SK-N-SH (cell line): ENCODE measurements around the gene CRIP1. TPM values are rescaled to one million over a fixed set of nuclear protein-coding genes. Genes with fewer than 3 reads are reported as not detected.

Experiments
- CTCF ChIA-PET: fragments of 300-600, 350-600 bp; formaldehyde crosslinking; extraction: SDS; loops from one replicate; lab custom pipeline; 2021; lab: Yijun Ruan, JAX
- POLR2A ChIA-PET: fragments of 350-600 bp; sonication (Branson Sonifier 250); formaldehyde crosslinking; extraction: SDS; loops from one replicate; lab custom pipeline; 2020; ENCODE audit warnings: antibody characterized with exemption, inconsistent platforms; lab: Yijun Ruan, JAX
- DNase-seq: peaks from one replicate; pipeline ENCODE4 v3.0.0; 2012
- H2AFZ ChIP-seq: fragments of 200-600 bp; sonication (generic); 2 replicates; pipeline ENCODE4 v1.8.1; 2016; ENCODE audit warnings: antibody characterized with exemption, mild to moderate bottlenecking, low read depth
- H3F3A ChIP-seq: fragments of 200-600 bp; sonication (generic); replicated peaks from 2 replicates; pipeline ENCODE3; 2016; ENCODE audit warnings: antibody characterized with exemption, mild to moderate bottlenecking; ENCODE audit not compliant: insufficient read depth
- H3K27ac ChIP-seq, 2 experiments: fragments of 200-500 bp in 1 of 2; fragments of 200-600 bp in 1 of 2; sonication (Bioruptor generic) in 1 of 2; sonication (generic), shearing (Covaris generic) in 1 of 2; 2 replicates each; pipeline versions ENCODE4 v1.5.1 to v1.6.1; 2014 to 2016; ENCODE audit warnings: low read depth in 2 of 2, inconsistent platforms in 1 of 2, low read length in 1 of 2, mild to moderate bottlenecking in 1 of 2, mixed read lengths in 1 of 2
- H3K27me3 ChIP-seq: fragments of 200-600 bp; sonication (generic), shearing (Covaris generic); 2 replicates; pipeline ENCODE4 v1.6.1; 2016; ENCODE audit warnings: mixed run types; ENCODE audit not compliant: insufficient read depth
- H3K36me3 ChIP-seq, 2 experiments: fragments of 200-500 bp in 1 of 2; fragments of 200-600 bp in 1 of 2; sonication (Bioruptor generic) in 1 of 2; sonication (generic) in 1 of 2; replicated peaks in 1 of 2; 2 replicates each; pipeline versions ENCODE3 to v1.5.1; 2014 to 2016; ENCODE audit warnings: low read length in 1 of 2, mild to moderate bottlenecking in 1 of 2; ENCODE audit not compliant: insufficient read depth in 2 of 2, control insufficient read depth in 1 of 2
- H3K4me1 ChIP-seq, 2 experiments: fragments of 200-500 bp in 1 of 2; fragments of 200-600 bp in 1 of 2; sonication (Bioruptor generic) in 1 of 2; sonication (generic), shearing (Covaris generic) in 1 of 2; 2 replicates each; pipeline versions ENCODE4 v1.5.1 to v1.6.1; 2014 to 2016; ENCODE audit warnings: low read depth in 1 of 2, low read length in 1 of 2, mixed run types in 1 of 2; ENCODE audit not compliant: insufficient read depth in 2 of 2, control insufficient read depth in 1 of 2
- H3K4me2 ChIP-seq: fragments of 200-600 bp; sonication (generic), shearing (Covaris generic); 2 replicates; pipeline ENCODE4 v1.6.1; 2017; ENCODE audit warnings: mixed run types
- H3K4me3 ChIP-seq, 2 experiments: fragments of 200-500 bp in 1 of 2; fragments of 200-600 bp in 1 of 2; sonication (Bioruptor generic) in 1 of 2; sonication (generic), shearing (Covaris generic) in 1 of 2; 2 replicates each; pipeline versions ENCODE4 v1.5.1 to v1.8.1; 2014 to 2016; ENCODE audit warnings: low read depth in 2 of 2, inconsistent platforms in 1 of 2, low read length in 1 of 2, mild to moderate bottlenecking in 1 of 2, mixed read lengths in 1 of 2, moderate library complexity in 1 of 2
- H3K79me2 ChIP-seq: fragments of 200-600 bp; sonication (generic); 2 replicates; pipeline ENCODE4 v1.8.1; 2017; ENCODE audit warnings: mild to moderate bottlenecking; ENCODE audit not compliant: insufficient read depth
- H3K9ac ChIP-seq: fragments of 200-600 bp; sonication (generic); 2 replicates; pipeline ENCODE4 v1.6.1; 2017; ENCODE audit warnings: mixed run types
- H3K9me2 ChIP-seq: fragments of 200-600 bp; sonication (generic); 2 replicates; pipeline ENCODE4 v1.6.1; 2017; ENCODE audit warnings: mixed run types
- H3K9me3 ChIP-seq: fragments of 200-600 bp; sonication (generic); 2 replicates; pipeline ENCODE4 v1.6.1; 2017; ENCODE audit warnings: mixed run types, mild to moderate bottlenecking, moderate library complexity
- H4K20me1 ChIP-seq: fragments of 200-600 bp; sonication (generic); 2 replicates; pipeline ENCODE4 v1.6.1; 2017; ENCODE audit warnings: mild to moderate bottlenecking, mixed run types; ENCODE audit not compliant: insufficient read depth
- ELF1 ChIP-seq: IDR thresholded peaks from 2 replicates; pipeline ENCODE4 v1.4.0; 2012
- EP300 ChIP-seq, 2 experiments: IDR thresholded peaks; 2 replicates each; pipeline versions ENCODE4 v1.4.0 to v1.6.1; 2012; ENCODE audit warnings: borderline replicate concordance in 1 of 2, low read depth in 1 of 2, low read length in 1 of 2
- GABPA ChIP-seq: IDR thresholded peaks from 2 replicates; pipeline ENCODE4 v1.4.0; 2012; ENCODE audit warnings: low read depth, mild to moderate bottlenecking
- GATA2 ChIP-seq: sonication (generic); formaldehyde crosslinking; IDR thresholded peaks from 2 replicates; pipeline ENCODE4 v1.5.0; 2020; ENCODE audit warnings: mild to moderate bottlenecking, missing genetic modification reagents
- JUND ChIP-seq: IDR thresholded peaks from 2 replicates; pipeline ENCODE4 v1.4.0; 2012
- MEF2A ChIP-seq: IDR thresholded peaks from 2 replicates; pipeline ENCODE4 v1.4.0; 2012; ENCODE audit warnings: low read depth, borderline replicate concordance
- MXI1 ChIP-seq: IDR thresholded peaks from 2 replicates; pipeline ENCODE4 v1.6.1; 2012; ENCODE audit warnings: mild to moderate bottlenecking, low read depth, low read length, improper control_type of control experiment
- NRF1 ChIP-seq: IDR thresholded peaks from 2 replicates; pipeline ENCODE4 v1.6.1; 2012; ENCODE audit warnings: low read depth, mild to moderate bottlenecking, low read length
- RXRA ChIP-seq: IDR thresholded peaks from 2 replicates; pipeline ENCODE4 v1.4.0; 2012; ENCODE audit warnings: low read depth, mild to moderate bottlenecking, borderline replicate concordance
- TCF12 ChIP-seq: IDR thresholded peaks from 2 replicates; pipeline ENCODE4 v1.4.0; 2012
- WGBS: methylation state at CpG from one replicate; pipeline ENCODE4 v1.1.6; 2017; ENCODE audit warnings: low lambda C conversion rate; 5-methylcytosine and 5-hydroxymethylcytosine counted together
- polyA plus RNA-seq, 3 experiments: library from polyadenylated mRNA; depleted of rRNA; stranded (reverse); fragments of >200 nt; gene quantifications; 2 replicates each; pipeline ENCODE4 v1.2.3, GENCODE V29; 2012
- TF ChIP-seq, protein P1 (sequence below): fragments of 200-600 bp; sonication (generic); IDR thresholded peaks from 2 replicates; pipeline ENCODE4 v1.6.1; 2017; ENCODE audit warnings: antibody characterized with exemption, mild to moderate bottlenecking, moderate library complexity
- TF ChIP-seq, protein P2 (sequence below): IDR thresholded peaks from 2 replicates; pipeline ENCODE4 v1.4.0; 2012; ENCODE audit warnings: low read depth
- TF ChIP-seq, protein P3 (sequence below): fragments of 150-350 bp; IDR thresholded peaks from 2 replicates; pipeline ENCODE4 v1.6.1; 2017; ENCODE audit warnings: antibody characterized with exemption, low read length, low read depth, borderline replicate concordance
- TF ChIP-seq, protein P4 (sequence below): IDR thresholded peaks from 2 replicates; pipeline ENCODE4 v1.4.0; 2012; ENCODE audit warnings: low read depth, borderline replicate concordance
- TF ChIP-seq, protein P5 (sequence below): fragments of 150-350 bp; IDR thresholded peaks from 2 replicates; pipeline ENCODE4 v1.6.1; 2016; ENCODE audit warnings: mild to moderate bottlenecking, low read depth, low read length

CRIP1 gene
- polyA plus RNA-seq, 1 of the 3 experiments (the other 2 are of a cell fraction), result 0.72 TPM

DNA sequence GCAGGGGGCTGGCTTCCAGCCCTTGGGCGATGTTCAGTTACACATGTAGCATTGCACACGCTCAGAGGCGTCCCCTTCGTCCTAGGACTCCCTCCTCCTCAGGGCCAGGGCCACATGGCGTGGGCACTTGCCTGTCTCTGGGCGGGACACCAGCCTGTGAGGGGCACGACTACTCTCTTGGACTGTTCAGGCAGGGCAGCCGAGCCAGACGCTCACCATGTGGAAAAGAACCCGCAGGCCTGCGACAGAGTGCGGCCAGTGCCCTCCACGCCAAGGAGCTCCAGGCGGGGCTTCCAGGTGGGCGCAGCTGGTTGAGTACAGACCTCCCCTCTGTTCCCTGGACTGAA is 46.2 kb upstream of the CRIP1 start:
- DNase-seq, result no peak
- Histone ChIP-seq H3K4me2 (no peak overlapping the region), H3K9me2 (no peaks in the 10 kb centered on the region), H3K27ac (no peak overlapping the region), H3K4me3 (no peak overlapping the region), H3F3A (no peaks in the 10 kb centered on the region), H3K9ac (no peak overlapping the region), H3K4me1 (peaks cover 0 to 8% of the 10 kb centered on the region in 2 experiments; a peak in 1 of 4 replicates), H3K79me2 (peaks cover 65% of the 10 kb centered on the region), H3K27me3 (no peaks in the 10 kb centered on the region), H2AFZ (no peak overlapping the region), H4K20me1 (peaks cover 54% of the 10 kb centered on the region), H3K9me3 (no peaks in the 10 kb centered on the region), H3K36me3 (peaks cover 3 to 34% of the 10 kb centered on the region in 2 experiments)
- TF ChIP-seq TCF12, result no peak
- WGBS, result 100% methylated on average over 14 of the region's 15 CpGs
- ChIA-PET CTCF (interaction anchor here (0.6 to 3.0 kb wide), 3 partner anchors 40 to 108 kb away, joined by 3 to 11 read pairs (median 4); no protein-coding TSS in a partner anchor), POLR2A (no interaction called here)

DNA sequence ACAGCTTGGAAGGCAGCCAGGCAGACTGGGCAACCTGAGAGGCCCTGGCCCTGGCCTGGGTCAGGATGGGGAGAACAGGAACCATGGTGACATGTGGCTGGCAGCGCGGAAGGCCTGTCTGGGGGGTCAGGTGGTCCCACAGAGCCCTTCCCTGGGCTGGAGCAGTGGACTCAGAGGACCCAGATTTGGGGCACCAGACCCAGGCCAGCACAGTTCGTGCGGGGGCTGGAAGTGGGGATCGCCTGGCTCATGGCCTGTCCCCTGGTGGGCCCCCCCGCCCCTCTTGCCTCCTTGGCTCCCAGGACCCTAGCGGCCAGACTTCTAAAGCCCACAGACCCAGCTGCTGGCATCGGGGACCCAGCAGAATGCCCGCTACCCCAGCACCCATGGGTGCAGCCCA is 45.7 kb upstream of the CRIP1 start:
- no peak overlapping the region; a peak in 1 of 4 replicates for H3K27ac ChIP-seq

More for the DNA sequence above, 45.7 kb upstream of the CRIP1 start:
- no peak overlapping the region for H3K4me3 ChIP-seq
- peaks cover 0 to 8% of the 10 kb centered on the region in 2 experiments; a peak in 1 of 4 replicates for H3K4me1 ChIP-seq
- H3K36me3 ChIP-seq, result peaks cover 3 to 36% of the 10 kb centered on the region in 2 experiments
- H3K79me2 ChIP-seq, result peaks cover 63% of the 10 kb centered on the region
- TF ChIP-seq MEF2A (no peak), JUND (no peak), GATA2 (CRISPR knock-in tag) (no peak), NRF1 (no peak), ELF1 (no peak), GABPA (no peak), EP300 (IDR thresholded peaks at IDR 0.05; ENCODE audit: borderline replicate concordance in 1 of 2, low read depth in 1 of 2, low read length in 1 of 2) (no peak), MXI1 (no peak), RXRA (no peak)
- TF ChIP-seq, protein P1, sequence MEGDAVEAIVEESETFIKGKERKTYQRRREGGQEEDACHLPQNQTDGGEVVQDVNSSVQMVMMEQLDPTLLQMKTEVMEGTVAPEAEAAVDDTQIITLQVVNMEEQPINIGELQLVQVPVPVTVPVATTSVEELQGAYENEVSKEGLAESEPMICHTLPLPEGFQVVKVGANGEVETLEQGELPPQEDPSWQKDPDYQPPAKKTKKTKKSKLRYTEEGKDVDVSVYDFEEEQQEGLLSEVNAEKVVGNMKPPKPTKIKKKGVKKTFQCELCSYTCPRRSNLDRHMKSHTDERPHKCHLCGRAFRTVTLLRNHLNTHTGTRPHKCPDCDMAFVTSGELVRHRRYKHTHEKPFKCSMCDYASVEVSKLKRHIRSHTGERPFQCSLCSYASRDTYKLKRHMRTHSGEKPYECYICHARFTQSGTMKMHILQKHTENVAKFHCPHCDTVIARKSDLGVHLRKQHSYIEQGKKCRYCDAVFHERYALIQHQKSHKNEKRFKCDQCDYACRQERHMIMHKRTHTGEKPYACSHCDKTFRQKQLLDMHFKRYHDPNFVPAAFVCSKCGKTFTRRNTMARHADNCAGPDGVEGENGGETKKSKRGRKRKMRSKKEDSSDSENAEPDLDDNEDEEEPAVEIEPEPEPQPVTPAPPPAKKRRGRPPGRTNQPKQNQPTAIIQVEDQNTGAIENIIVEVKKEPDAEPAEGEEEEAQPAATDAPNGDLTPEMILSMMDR, result no peak
- TF ChIP-seq, protein P2, sequence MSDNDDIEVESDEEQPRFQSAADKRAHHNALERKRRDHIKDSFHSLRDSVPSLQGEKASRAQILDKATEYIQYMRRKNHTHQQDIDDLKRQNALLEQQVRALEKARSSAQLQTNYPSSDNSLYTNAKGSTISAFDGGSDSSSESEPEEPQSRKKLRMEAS, result no peak
- TF ChIP-seq, protein P3, sequence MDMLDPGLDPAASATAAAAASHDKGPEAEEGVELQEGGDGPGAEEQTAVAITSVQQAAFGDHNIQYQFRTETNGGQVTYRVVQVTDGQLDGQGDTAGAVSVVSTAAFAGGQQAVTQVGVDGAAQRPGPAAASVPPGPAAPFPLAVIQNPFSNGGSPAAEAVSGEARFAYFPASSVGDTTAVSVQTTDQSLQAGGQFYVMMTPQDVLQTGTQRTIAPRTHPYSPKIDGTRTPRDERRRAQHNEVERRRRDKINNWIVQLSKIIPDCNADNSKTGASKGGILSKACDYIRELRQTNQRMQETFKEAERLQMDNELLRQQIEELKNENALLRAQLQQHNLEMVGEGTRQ, result no peak
- TF ChIP-seq, protein P4, sequence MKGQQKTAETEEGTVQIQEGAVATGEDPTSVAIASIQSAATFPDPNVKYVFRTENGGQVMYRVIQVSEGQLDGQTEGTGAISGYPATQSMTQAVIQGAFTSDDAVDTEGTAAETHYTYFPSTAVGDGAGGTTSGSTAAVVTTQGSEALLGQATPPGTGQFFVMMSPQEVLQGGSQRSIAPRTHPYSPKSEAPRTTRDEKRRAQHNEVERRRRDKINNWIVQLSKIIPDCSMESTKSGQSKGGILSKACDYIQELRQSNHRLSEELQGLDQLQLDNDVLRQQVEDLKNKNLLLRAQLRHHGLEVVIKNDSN, result no peak
- TF ChIP-seq, protein P5, sequence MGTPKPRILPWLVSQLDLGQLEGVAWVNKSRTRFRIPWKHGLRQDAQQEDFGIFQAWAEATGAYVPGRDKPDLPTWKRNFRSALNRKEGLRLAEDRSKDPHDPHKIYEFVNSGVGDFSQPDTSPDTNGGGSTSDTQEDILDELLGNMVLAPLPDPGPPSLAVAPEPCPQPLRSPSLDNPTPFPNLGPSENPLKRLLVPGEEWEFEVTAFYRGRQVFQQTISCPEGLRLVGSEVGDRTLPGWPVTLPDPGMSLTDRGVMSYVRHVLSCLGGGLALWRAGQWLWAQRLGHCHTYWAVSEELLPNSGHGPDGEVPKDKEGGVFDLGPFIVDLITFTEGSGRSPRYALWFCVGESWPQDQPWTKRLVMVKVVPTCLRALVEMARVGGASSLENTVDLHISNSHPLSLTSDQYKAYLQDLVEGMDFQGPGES, result no peak
- H2AFZ ChIP-seq, result no peak overlapping the region
- ChIA-PET POLR2A (no interaction called here), CTCF (interaction anchor here (0.6 to 3.0 kb wide), 5 partner anchors 10 to 109 kb away, joined by 3 to 11 read pairs (median 4); no protein-coding TSS in a partner anchor)
- no CpG with 5 or more reads among the region's 9 CpGs for WGBS
- no peak overlapping the region for H3K9ac ChIP-seq
- H3K27me3 ChIP-seq, result no peaks in the 10 kb centered on the region
- H3K9me2 ChIP-seq, result no peaks in the 10 kb centered on the region
- H3K9me3 ChIP-seq, result no peaks in the 10 kb centered on the region
- no peaks in the 10 kb centered on the region for H3F3A ChIP-seq
- no peak for DNase-seq
- H4K20me1 ChIP-seq, result peaks cover 52% of the 10 kb centered on the region
- H3K4me2 ChIP-seq, result no peak overlapping the region
